Stimulated activated memory B cell treated with anti-CD40 and anti-IgM and Interleukin-4, amounts not matched to agents 10 μg/mL and 1 μg/mL and 100 μg/mL, for 72 hours (primary cell): Measurements from ENCODE around the gene SIX3.

Source experiments
- ATAC-seq: fragments of 150-1000 bp; cut with Tn5 transposase; 2 replicates; pipeline ENCODE4 v1.10.0; 2021
- H3K27ac Mint-ChIP-seq: one replicate; pipeline ENCODE4 v1.8.0; 2022; ENCODE audit warnings: mild to moderate bottlenecking, mixed read lengths
- H3K27me3 Mint-ChIP-seq: one replicate; pipeline ENCODE4 v1.8.0; 2022; ENCODE audit warnings: mixed read lengths
- H3K36me3 Mint-ChIP-seq: one replicate; pipeline ENCODE4 v1.8.0; 2022; ENCODE audit warnings: mixed read lengths
- H3K4me1 Mint-ChIP-seq: one replicate; pipeline ENCODE4 v1.8.0; 2022; ENCODE audit warnings: mixed read lengths
- H3K4me3 Mint-ChIP-seq: one replicate; pipeline ENCODE4 v1.8.0; 2022; ENCODE audit warnings: mild to moderate bottlenecking, moderate library complexity, mixed read lengths
- H3K9me3 Mint-ChIP-seq: one replicate; pipeline ENCODE4 v1.8.0; 2022; ENCODE audit warnings: mixed read lengths

The SIX3 gene

DNA sequence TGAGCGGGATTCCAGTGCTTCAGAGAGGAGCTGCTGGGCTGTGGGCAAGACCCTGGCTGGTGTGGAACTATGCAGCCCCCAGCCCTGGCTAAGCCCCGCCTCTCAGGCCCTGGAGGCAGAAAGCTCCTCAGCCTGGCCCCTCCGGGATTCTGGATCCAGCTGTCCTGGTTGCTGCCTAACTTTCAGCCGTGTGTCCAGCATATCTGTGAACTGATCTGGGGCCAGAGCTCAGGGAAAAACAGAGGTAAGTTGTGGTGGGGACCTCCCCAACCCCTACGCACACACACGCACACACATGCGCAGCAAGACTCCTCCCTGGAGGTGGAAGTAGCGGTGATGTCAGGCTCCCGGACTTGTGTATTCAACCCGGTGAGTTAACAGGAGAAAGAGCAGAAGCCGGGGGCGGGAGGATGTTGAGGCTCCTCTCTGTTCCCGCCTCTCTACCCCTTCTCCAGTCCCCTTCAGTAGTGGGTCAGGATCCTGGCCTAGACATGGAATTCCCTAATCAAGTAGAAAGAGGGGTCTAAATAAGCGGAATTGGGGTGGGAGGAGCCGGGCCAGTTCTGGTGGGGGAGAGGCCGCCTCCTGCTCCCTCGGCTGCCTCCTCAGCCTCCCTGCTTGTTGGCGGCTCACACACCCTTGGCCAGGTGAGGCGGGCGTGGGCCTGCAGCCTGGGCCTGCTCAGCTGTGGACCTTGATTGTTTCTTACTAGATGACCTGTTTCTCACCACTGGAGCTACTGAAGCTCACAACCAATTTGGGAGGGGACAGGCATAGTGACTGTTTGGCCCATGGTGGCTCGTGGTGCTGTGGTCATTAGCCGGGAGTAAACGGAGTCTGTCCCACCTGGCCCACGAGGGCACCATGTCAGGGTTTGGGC, 34.3 kb downstream of the SIX3 start:
- Mint-ChIP-seq H3K4me3 (peak overlapping the region; percentile 2), H3K36me3 (no peaks in the 10 kb centered on the region)
- ATAC-seq: no peak

DNA sequence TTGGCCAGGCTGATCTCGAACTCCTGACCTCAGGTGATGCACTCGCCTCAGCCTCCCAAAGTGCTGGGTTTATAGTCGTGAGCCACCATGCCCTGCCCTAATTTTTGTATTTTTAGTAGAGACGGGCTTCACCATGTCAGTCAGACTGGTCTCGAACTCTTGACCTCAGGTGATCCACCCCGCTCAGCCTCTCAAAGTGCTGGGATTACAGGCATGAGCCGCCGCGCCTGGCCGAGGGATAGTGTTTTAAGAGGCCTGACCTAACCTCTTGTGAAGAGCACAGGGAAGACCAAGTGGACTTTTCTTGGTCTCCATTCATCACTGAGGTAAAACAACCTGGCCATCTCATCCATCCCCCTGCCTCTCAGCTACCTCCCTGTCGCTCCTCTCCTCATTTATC, 38.1 kb downstream of the SIX3 start:
- Mint-ChIP-seq H3K27me3 (peaks cover 19% of the 10 kb centered on the region), H3K36me3 (no peaks in the 10 kb centered on the region), H3K4me3 (no peak overlapping the region), H3K4me1 (peaks cover 7% of the 10 kb centered on the region), H3K9me3 (no peaks in the 10 kb centered on the region), H3K27ac (no peak overlapping the region)
- ATAC-seq: no peak

More for the DNA sequence above, 34.3 kb downstream of the SIX3 start:
- Mint-ChIP-seq H3K9me3 (no peaks in the 10 kb centered on the region), H3K27ac (no peak overlapping the region), H3K4me1 (peaks cover 11% of the 10 kb centered on the region), H3K27me3 (peaks cover 9% of the 10 kb centered on the region)

DNA sequence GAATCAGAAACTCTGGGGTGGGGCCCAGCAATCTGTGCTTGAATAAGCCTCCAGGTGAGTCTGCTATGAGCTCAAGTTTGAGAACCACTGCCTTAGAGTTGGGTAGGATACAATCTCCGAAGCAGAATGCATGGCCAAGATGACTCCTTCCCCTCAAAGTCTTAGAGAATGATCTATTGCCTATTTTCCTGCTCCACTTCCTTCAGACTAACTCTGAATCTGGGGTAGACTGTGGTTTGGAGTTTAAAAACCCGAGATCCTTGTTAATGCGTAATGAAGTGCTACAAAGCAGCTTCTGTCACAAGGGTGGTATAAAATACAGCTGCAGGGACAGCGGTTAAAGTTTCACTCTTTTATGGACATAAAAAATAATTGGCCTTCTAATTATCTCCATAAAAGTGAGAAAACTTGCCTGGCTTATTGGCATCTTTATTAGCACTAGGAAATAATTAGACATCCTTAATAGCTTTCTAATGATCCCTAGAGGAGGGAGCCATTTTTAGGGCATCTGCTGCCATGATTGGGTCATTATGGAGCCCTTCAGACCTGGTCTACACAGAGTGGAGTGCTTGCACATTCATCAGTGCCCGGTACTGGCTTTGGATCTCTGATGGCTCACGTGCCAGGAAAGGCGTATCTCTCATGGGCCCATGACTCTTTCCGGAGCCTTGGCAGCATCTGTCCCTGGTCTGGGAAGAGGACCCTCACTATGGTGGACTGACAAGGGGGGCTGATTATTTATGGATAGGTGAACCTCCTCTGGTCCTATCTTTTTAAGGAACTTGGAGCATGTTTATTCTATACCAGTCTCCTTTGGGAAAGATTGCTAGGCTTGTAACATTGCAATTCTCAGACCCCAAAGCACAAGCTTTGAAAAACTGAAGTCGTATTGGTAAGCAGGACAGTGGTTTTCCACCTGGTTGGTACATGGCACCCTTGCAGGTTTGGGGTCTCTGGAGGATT, 39.5 kb downstream of the SIX3 start:
- no peak overlapping the region for H3K4me3 Mint-ChIP-seq
- ATAC-seq: no peak
- H3K9me3 Mint-ChIP-seq: no peaks in the 10 kb centered on the region
- H3K27ac Mint-ChIP-seq: no peak overlapping the region
- peaks cover 26% of the 10 kb centered on the region for H3K27me3 Mint-ChIP-seq
- peaks cover 7% of the 10 kb centered on the region for H3K4me1 Mint-ChIP-seq
- H3K36me3 Mint-ChIP-seq: no peaks in the 10 kb centered on the region

DNA sequence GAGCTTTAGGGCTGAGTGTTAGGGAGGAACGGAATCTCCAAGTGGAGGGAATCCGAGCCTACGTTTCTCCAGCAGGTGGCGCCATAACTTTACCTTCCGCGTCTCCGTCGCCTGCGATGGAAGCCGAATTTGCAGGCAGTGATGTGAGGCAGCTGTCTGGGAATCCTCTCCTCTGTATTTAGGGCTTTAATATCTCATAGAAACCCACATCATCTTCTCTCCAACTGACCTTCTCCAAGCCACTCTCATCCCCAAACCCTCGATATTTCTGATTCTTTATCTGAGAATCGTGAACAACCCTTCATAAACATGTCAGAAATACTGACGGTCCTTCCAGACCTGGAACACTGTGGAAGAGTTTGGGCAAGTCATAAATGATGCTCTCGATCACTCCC, 40.2 kb downstream of the SIX3 start:
- Mint-ChIP-seq H3K27ac (no peak overlapping the region), H3K27me3 (peaks cover 33% of the 10 kb centered on the region), H3K4me1 (peaks cover 7% of the 10 kb centered on the region), H3K9me3 (no peaks in the 10 kb centered on the region), H3K36me3 (no peaks in the 10 kb centered on the region), H3K4me3 (no peak overlapping the region)
- no peak for ATAC-seq

DNA sequence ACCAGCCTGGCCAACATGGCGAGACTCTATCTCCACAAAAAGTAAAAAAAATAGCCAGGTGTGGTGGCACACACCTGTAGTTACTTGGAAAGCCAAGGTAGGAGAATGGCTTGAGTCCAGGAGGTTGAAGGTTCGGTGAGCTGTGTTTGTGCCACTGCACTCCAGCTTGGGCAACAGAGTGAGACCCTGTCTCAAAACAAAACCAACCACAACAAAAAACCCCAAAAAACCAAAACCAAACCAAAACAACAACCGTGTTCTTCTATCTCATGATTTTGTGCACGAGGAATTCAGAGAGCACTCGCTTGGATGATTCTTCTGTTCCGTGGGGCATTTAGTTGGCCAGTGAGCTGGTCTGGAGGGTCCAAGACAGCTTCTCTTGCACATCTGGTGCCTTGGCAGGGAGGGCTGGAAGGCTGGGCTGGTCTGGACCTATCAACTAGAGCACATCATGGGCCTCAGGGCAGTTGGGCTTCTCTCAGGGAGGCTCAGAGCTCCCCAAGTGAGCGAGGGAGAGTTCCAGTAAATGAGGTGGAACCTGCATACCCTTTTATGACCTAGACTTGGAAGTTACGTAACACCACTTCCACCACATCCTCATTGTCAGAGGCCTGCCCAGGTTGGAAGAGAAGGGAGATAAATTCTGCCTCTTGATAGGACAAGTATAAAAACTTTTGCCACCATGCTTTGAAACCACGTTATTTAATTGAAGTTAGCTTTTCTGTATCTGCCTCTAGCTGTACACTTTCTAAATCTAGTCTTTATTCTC, 42.5 kb downstream of the SIX3 start:
- H3K4me1 Mint-ChIP-seq: peaks cover 7% of the 10 kb centered on the region
- no peak for ATAC-seq
- H3K9me3 Mint-ChIP-seq: peaks cover 9% of the 10 kb centered on the region
- H3K4me3 Mint-ChIP-seq: no peak overlapping the region
- H3K27ac Mint-ChIP-seq: no peak overlapping the region
- peaks cover 55% of the 10 kb centered on the region for H3K27me3 Mint-ChIP-seq
- no peaks in the 10 kb centered on the region for H3K36me3 Mint-ChIP-seq

DNA sequence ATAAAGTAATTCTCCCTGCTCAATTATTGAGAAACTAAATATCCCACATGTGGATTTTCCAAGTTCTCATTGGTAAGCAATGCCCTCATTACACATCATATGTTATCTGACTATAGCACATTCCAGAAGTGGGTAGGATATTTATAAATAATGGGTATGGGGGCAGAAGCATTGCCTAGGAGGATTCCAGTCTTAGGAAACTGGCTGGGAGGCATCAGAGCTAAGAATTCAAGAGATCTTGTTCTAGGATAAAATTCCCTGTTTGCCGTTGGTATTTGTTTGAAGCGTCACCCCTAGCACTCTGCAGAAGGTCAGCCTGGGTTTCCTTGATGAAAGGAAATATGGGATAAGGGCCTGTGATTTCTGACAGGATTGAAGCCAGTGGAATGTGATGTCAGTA, 47.7 kb downstream of the SIX3 start:
- H3K27ac Mint-ChIP-seq: no peak overlapping the region
- H3K27me3 Mint-ChIP-seq: peaks cover 62% of the 10 kb centered on the region
- peaks cover 26% of the 10 kb centered on the region for H3K9me3 Mint-ChIP-seq
- no peak overlapping the region for H3K4me3 Mint-ChIP-seq
- no peaks in the 10 kb centered on the region for H3K4me1 Mint-ChIP-seq
- no peak for ATAC-seq
- peaks cover 6% of the 10 kb centered on the region for H3K36me3 Mint-ChIP-seq

DNA sequence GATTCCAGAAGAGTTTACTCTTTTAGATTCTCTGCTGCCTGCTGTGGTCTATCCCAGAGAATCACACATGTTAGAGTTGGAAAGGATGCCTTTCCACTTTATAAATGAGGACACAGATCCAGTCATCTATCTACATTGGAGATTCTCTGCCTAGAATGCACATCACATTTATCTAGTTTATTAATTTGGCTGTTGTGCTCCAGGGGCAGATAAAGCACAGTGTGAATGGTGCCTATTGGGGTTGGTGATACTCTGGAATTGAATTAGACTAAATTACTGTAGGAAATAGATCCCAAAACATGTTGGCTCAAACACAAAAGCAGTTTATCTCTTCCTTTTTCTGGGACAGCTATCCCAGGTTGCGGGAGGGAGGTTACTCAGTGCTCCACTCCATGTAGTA, 52.9 kb downstream of the SIX3 start:
- H3K9me3 Mint-ChIP-seq: peaks cover 17% of the 10 kb centered on the region
- no peak overlapping the region for H3K4me3 Mint-ChIP-seq
- peaks cover 49% of the 10 kb centered on the region for H3K27me3 Mint-ChIP-seq
- peaks cover 6% of the 10 kb centered on the region for H3K36me3 Mint-ChIP-seq
- H3K27ac Mint-ChIP-seq: no peak overlapping the region
- ATAC-seq: no peak
- no peaks in the 10 kb centered on the region for H3K4me1 Mint-ChIP-seq
